LNCAP (cell line): ENCODE measurements around the gene PCDHB3.

Experiments used
- TF ChIP-seq, protein P1 (sequence below): fragments of 450-650 bp; IDR thresholded peaks from 2 replicates; pipeline ENCODE4 v1.5.1; 2017; ENCODE audit warnings: mild to moderate bottlenecking

The PCDHB3 gene

GRCh38 chr5:141135718-141136266, 35.5 kb downstream of the PCDHB3 start:
- TF ChIP-seq, protein P1, sequence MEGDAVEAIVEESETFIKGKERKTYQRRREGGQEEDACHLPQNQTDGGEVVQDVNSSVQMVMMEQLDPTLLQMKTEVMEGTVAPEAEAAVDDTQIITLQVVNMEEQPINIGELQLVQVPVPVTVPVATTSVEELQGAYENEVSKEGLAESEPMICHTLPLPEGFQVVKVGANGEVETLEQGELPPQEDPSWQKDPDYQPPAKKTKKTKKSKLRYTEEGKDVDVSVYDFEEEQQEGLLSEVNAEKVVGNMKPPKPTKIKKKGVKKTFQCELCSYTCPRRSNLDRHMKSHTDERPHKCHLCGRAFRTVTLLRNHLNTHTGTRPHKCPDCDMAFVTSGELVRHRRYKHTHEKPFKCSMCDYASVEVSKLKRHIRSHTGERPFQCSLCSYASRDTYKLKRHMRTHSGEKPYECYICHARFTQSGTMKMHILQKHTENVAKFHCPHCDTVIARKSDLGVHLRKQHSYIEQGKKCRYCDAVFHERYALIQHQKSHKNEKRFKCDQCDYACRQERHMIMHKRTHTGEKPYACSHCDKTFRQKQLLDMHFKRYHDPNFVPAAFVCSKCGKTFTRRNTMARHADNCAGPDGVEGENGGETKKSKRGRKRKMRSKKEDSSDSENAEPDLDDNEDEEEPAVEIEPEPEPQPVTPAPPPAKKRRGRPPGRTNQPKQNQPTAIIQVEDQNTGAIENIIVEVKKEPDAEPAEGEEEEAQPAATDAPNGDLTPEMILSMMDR, result no peak

GRCh38 chr5:141149812-141150211, 49.5 kb downstream of the PCDHB3 start, which contains the start of gene PCDHB6:
Gene PCDHB6, plus strand, starts transcription at chr5:141150057. Its CDS starts 201 bp downstream, at chr5:141150258.
- TF ChIP-seq, protein P1, result peak; percentile 48

DNA sequence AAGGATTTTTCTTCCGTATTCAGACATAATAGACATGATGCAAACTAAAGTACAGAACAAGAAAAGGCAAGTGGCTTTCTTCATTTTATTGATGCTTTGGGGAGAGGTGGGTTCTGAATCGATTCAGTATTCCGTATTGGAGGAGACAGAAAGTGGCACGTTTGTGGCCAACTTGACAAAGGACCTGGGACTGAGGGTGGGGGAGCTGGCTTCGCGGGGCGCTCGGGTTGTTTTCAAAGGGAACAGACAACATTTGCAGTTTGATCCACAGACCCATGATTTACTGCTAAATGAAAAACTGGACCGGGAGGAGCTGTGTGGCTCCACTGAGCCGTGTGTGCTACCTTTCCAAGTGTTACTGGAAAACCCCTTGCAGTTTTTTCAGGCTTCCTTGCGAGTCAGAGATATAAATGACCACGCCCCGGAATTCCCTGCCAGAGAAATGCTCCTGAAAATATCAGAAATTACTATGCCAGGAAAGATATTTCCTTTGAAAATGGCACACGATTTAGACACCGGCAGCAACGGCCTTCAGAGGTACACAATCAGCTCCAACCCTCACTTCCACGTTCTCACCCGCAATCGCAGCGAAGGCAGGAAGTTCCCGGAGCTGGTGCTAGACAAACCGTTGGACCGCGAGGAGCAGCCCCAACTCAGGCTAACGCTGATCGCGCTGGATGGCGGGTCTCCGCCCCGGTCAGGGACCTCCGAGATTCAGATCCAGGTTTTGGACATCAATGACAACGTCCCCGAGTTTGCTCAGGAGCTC, 50.1 kb downstream of the PCDHB3 start:
- TF ChIP-seq, protein P1, result no peak

GRCh38 chr5:141150993-141151325, 50.7 kb downstream of the PCDHB3 start:
- TF ChIP-seq, protein P1, result no peak
